ENCODE data around the gene ADAMTS2. TPM values are rescaled to one million over a fixed set of nuclear protein-coding genes. Genes with fewer than 3 reads are reported as not detected.
A peak's percentile ranks its signal among the peaks of the same experiment; 100 is the strongest.

Gene ADAMTS2
- total and polyA plus RNA-seq, 11 donors: 1.1 to 23.0 (median 5.5) TPM

GRCh38 chr5:179192185-179192890 is 152.9 kb downstream of the ADAMTS2 start:
- Histone ChIP-seq H3K27ac (no peak overlapping the region), H3K4me3 (no peak overlapping the region), H3K36me3 (no peaks in the 10 kb centered on the region), H3K9me3 (no peaks in the 10 kb centered on the region), H3K27me3 (peaks cover 0 to 11% (median 0%) of the 10 kb centered on the region in 9 donors), H3K4me1 (peaks cover 0 to 8% (median 0%) of the 10 kb centered on the region in 12 donors)
- no peak for ATAC-seq
- TF ChIP-seq POLR2A (IDR thresholded peaks at IDR 0.05) (no peak), CTCF (IDR thresholded peaks at IDR 0.05) (no peak)
- DNase-seq: peak in 2 of 5 donors; percentile 9 to 27
- 55 to 63% (median 59%) methylated on average over 18 to 20 of the region's 20 CpGs for WGBS, 4 donors
- intact Hi-C loops (cut with DNase I): no loop called here

- 51 to 79% (median 76%) methylated on average over 9 to 14 of the region's 14 CpGs for WGBS, 4 donors
- DNase-seq (peak in 2 of 5 donors; percentile 18 to 39), ATAC-seq (no peak)
- TF ChIP-seq CTCF (IDR thresholded peaks at IDR 0.05) (no peak), POLR2A (IDR thresholded peaks at IDR 0.05) (no peak)
- no peaks in the 10 kb centered on the region for H3K36me3 ChIP-seq
- peaks cover 0 to 11% (median 0%) of the 10 kb centered on the region in 9 donors for H3K27me3 ChIP-seq
- H3K4me3 ChIP-seq: no peak overlapping the region
- no peak overlapping the region for H3K27ac ChIP-seq
- H3K4me1 ChIP-seq: peaks cover 0 to 8% (median 0%) of the 10 kb centered on the region in 12 donors
- no peaks in the 10 kb centered on the region for H3K9me3 ChIP-seq
- intact Hi-C loops (cut with DNase I): no loop called here
These were observed 153.6 kb downstream of the ADAMTS2 start for GRCh38 chr5:179191506-179192184.

- H3K4me3 ChIP-seq: no peak overlapping the region
- peak in 2 of 5 donors; percentile 16 to 65 for DNase-seq
- H3K9me3 ChIP-seq: no peaks in the 10 kb centered on the region
- peaks cover 0 to 11% (median 0%) of the 10 kb centered on the region in 9 donors for H3K27me3 ChIP-seq
- no peak overlapping the region for H3K27ac ChIP-seq
- H3K4me1 ChIP-seq: peaks cover 0 to 8% (median 0%) of the 10 kb centered on the region in 12 donors
- no peak for TF ChIP-seq CTCF (IDR thresholded peaks at IDR 0.05)
- TF ChIP-seq POLR2A (IDR thresholded peaks at IDR 0.05): no peak
- H3K36me3 ChIP-seq: no peaks in the 10 kb centered on the region
- no peak for ATAC-seq
- WGBS, 4 donors: 45 to 52% (median 52%) methylated on average over 11 to 26 of the region's 26 CpGs
- intact Hi-C loops (cut with DNase I): no loop called here
These were observed 154.3 kb downstream of the ADAMTS2 start for GRCh38 chr5:179190851-179191505.

GRCh38 chr5:179188636-179189035 is 156.6 kb downstream of the ADAMTS2 start:
- Histone ChIP-seq H3K4me3 (no peak overlapping the region), H3K4me1 (peaks cover 0 to 8% (median 0%) of the 10 kb centered on the region in 12 donors), H3K27me3 (peaks cover 0 to 19% (median 0%) of the 10 kb centered on the region in 9 donors), H3K9me3 (no peaks in the 10 kb centered on the region), H3K36me3 (no peaks in the 10 kb centered on the region), H3K27ac (no peak overlapping the region)
- peak in 2 of 5 donors; percentile 13 to 33 for DNase-seq
- intact Hi-C loops (cut with DNase I): no loop called here
- 65 to 78% (median 72%) methylated on average over 9 of the region's 9 CpGs for WGBS, 4 donors
- no peak for ATAC-seq
- no peak for TF ChIP-seq CTCF (IDR thresholded peaks at IDR 0.05)
- TF ChIP-seq POLR2A (IDR thresholded peaks at IDR 0.05): no peak
